Activated T-cell treated with anti-CD3 and anti-CD28 coated beads for 1 hour (primary cell): ENCODE data around the gene MAPKAP1.

ENCODE experiments used
- DNase-seq: peaks from one replicate; pipeline ENCODE4 v3.0.0-alpha.2; 2020; ENCODE audit warnings: low read depth

Gene MAPKAP1

DNA sequence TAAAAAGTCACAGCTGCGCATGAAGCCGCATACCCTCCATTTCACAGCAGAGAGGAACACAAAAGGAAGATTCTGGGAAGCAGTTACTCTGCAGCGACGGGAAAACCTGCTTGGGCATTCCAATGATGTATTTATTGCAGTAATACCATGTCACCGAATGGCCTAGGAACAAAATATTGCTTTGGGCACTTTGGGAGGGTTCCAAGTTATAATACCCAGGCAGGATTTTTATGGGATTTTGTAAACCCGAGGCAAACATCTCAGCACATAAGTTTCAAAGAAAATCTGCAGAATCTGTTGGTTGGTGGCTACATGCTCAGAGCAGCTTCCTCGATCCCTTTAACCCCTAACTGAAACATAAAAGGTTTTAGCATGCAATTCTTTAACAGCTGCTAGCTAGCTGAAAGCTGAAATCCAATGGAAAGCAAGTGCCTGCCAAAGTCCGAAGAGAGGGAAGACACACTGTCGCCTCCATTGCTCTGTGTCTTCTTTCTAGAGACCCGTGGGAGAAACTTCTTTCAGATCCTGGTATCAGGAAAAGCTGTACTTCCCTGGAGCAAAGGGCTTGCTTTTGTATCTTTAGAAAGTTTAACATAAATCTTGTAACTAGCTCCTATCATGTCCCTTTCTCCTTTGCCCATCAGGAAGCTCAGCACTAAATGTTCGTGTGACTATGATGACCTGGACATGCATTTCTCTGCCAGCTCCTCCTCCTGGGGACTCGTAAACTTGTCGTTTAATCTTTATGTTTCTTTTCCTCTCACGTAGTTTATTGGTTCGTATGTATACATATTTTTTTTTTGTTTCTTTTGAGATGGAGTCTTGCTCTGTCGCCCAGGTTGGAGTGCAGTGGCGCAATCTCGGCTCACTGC lies 195.0 kb downstream of the MAPKAP1 start:
- no peak for DNase-seq

DNA sequence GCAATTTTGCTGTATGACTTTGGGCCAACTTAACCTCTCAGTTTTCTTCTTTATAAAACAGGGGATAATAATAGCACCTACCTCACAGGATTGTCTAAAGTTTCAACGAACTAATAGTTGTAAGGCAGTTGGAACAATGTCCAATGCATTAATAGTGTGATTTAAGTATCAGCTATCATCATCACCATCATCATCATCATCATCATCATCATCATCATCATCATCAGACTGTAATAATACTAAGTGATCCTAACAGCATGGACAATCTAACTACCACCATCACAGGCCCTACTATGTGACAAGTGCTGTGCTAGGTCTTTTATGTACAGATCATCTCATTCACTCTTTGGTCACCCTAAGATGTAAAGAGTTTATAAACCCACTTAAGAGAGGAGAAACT lies 196.0 kb downstream of the MAPKAP1 start:
- no peak for DNase-seq

DNA sequence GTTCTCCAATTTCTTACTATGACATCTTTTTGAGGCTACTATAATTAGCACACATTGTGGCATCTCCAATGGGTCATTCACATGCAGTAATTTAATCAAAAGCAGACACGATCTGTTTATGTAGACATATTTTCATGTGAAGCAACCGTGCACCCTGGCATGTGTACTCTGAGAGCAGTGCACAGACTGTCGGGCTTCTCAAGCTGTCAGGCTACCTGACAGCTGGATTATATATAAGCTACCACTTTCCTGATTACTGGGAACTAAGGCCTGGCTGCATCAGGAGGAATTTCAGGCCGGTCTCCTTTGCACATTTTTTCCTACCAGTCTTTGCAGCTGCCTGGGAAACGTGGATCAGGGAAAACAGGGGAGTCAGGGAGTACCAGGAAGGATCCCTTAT lies 197.5 kb downstream of the MAPKAP1 start:
- no peak for DNase-seq

DNA sequence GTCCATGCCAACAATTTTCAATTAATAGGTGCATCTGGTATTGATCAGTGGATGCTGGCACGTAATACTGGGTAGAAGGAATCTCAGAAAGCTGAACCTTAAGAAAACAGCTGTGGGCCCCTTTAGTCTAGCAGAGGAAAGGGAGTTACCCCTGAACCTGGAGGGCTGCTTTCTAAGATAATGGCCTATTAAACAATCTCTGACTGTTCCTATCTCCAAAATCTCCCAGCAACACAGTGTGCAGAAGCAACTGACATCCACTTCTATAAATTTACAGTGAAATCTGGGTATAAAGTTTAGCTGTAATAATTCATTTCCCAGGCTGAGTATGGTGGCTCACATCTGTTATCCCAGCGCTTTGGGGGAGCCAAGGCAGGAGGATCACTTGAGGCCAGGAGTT lies 198.8 kb downstream of the MAPKAP1 start:
- no peak for DNase-seq

DNA sequence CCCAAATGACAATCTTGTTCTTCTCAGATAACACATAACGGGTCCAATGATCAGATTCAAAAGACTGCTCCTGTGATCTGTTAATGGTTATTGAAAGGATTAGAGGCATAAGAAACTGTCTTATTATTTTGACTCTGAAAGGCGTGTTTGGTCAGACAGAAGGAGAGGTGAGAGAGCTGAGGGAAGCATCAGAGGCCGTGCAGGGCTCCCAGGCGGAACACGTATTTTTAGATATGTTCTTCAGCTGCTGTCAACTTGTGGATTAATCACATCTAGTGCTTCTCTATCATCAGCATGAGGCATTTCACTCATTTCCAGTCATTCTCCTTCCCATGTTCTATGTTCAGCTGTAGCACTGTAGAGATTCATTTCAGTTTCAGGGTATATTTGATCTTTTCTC lies 199.8 kb downstream of the MAPKAP1 start:
- DNase-seq: no peak

DNA sequence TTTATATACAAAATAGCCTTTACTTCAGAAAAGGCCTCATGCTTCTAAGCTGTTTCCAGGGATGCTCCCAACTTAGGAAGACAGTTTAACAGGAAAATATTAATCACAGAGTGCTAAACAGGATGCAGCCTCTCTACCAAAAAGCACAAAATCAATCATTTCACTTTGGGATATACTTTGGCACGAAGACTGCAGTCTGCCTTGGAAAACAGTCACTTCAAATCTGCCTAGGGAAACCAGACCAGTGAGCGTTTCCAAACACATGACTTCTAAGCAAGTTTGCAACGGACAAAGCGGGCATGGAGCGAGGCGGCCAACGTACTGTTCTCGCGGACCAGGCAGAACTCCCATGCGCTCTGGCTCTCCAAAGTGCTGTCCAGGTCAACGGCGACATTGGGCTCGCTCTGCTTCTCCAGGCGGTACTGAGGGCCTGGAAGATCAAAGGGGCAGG lies 201.0 kb downstream of the MAPKAP1 start:
- no peak for DNase-seq

DNA sequence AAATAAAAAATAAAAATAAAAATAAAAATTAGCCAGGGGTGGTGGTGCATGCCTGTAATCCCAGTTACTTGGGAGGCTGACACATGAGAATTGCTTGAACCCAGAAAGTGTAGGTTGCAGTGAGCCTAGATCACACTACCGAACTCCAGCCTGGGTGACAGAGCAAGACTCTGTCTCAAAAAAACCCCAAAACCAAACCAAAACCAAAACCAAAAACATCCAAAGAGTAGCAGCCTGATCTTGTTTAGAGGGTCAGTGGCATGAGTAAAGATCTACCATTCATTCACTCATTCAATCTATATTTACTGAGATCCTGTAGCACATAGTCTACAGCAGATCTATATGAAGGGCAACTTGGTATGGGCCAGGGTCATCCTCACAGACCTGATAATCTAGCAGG lies 202.4 kb downstream of the MAPKAP1 start:
- DNase-seq: no peak

DNA sequence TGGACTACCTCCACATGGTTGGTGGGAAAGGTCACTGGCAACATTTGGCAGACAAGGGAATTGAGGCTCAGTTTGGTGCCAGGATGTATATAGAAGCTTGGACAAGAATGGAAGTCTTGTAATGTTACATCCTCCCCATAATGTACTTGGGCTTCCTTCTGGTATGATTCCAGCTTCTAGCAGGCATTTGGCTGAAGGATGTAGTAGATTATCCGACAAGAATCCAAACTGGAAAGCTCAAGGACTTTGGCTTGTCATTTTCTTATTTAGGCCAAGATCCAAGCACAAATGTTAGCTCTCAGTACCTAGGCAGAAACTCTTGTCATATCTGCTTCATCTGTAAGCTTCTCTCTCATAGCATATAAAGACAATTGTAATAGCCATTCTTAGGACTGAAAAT lies 209.1 kb downstream of the MAPKAP1 start:
- no peak for DNase-seq

DNA sequence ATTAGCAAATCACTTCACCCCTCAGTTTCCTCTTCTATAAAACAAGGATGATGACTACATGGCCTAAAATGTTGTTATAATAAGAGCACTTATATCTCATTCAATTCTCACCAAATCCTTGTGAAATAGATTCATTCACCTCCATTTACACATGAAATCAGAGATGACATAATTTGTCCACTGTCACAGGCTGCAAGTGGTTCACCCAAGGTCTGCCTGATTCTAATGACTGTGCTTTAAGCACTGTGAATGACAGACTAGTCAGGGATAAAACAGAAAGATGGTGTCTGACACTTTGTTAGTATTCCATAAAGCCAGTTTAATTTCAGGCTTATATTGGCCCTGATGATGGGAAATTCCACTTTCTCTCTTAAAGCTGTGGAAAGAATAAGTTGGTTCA lies 209.5 kb downstream of the MAPKAP1 start:
- DNase-seq: no peak

DNA sequence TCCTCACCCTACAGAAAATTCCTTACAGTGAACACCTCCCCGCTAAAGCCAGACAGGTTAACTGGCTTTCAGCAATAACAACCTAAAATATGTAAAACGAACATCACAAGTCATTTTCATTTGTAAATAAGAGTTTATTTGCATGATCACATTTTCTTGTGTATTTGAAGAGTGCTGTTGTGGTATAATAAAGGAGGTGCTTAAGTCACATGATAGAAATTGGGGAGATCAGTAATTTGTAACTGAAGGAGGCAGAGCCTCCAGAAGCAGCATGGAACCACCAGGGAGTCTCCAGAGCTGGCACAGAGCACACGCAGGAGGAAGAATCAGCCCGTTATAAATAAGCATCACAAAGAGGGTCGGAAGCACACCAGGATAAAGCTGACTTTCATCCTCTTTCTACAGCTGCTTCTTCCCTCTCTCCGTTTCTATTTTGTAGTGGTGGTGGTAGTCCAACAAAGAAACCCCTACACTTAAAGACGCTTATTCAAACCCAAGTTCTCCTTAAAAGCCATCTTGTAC lies 210.6 kb downstream of the MAPKAP1 start:
- no peak for DNase-seq

DNA sequence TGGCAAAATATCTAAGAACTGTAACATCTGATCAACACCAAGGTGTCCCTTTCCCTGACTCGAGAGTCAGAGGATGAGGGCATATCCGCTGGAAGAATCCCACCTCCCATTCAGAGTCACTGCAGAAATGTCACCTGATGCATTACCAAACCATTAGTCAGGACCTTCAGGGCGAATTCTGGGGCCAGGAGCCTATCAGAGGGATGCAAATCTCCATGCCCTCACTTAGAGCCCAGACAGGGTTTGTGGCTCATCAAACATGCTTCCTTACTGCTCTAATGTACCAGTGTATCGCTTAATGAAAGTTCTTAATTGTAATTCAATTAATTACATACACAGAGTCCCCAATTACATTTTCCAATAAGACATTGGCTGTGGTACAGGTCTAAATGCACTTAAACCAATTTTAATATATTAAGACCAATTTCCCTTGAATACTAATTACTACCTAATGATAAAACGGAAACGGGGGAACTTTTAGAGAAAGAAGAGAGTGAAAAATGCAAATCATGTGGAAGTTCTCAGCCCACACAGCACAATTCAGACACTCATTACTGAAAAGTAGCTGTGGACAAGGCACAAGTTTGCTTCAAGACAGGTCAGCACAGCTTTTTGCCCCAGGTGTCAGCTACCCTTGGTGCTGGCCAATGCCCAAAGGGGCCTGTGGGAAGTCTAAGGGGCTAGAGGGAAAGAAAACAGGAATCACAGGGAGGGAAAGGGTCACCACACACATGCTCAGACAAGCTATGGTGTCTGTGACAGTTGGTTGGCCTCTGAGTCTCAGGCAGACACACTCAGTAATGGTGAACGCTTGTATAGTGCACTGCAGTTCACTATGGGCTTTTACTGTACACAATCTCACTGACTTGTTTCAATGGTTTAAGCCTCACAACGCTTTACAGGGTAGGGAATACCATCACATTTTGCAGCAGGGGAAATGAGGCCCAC lies 211.6 kb downstream of the MAPKAP1 start:
- DNase-seq: no peak

DNA sequence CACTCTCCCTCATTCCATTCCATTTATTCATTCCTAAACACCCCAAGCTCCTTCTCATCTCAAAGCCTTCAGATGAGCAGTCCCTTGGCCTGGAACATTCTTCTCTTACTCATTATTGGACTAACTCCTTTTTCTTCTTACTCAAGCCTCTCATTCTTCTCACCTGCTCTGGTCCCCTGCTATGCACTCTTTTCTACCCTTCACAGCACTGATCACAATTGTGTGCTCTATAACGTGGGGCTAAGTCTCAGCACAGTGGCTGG lies 212.4 kb downstream of the MAPKAP1 start:
- DNase-seq: no peak

DNA sequence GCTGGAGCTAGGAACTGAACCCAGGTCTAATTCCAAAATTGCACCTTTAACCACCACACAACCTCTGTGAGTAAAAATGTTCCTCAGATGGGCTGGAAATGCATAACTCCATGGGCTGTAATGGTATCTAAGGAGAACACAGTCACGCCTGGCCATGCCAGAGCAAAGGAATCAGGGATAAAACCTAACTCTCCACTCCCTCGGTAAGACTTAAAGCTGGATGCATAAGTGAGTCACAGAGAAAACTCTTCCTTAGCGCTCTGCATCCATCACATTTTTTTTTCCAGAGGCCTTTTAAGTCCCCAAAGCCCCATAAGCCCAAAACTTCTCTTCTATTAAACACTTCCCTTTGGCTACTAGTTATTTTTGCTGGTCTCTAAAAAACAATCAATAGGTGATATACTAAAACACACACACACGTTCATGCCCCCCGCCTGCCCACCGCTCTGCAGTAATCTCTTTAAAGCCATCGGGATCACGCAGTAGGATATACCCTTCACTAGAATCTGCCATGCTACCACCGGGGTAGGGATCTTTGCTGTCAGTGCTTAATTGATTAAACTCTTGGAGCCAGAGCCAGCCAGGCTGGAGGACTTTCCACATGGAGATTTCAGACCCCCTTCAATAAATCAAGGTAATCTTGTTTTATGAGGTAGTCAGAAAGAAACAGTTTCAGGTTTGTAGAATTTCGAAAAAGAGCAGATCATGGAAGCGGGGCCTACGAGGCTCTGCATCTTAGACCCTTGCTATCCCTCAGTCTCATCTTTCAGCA lies 212.9 kb downstream of the MAPKAP1 start:
- DNase-seq: no peak

DNA sequence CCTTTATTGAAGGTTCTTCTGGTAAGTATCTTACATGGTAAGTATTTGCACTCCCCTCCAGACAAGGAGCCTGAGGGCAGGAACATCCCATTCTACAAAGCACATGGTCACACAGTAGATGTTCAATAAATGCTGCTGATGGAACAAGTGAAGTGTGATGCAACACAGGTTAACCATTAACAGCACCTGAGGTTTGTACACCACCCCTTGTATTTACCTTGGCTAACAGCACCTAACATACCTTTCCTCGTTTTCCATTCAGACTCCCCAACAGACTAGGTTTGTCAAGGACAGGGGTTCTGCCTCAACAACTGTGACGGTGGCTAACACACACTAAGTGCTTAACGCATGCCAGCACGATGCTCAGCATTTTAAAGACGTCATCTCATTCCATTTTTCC lies 213.6 kb downstream of the MAPKAP1 start:
- DNase-seq: no peak

DNA sequence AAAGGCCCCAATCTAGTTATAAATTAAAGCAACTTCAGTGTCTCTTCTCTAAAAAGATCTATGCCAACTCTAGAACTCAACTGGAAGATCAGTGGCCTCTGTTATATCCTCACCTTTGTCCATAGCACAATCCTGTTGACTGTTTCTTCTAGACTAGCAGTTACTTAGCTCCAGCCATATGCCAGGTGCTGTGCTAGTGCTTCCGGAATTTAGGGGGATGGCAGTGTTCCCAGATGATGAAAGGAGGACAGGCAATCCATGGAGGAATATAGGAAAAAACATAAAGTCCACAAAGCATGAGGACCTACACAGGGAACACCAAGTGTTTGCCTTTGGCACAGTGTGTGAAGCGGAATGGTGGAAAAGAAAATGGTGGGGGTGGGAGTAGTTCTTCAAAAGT lies 214.3 kb downstream of the MAPKAP1 start:
- no peak for DNase-seq

DNA sequence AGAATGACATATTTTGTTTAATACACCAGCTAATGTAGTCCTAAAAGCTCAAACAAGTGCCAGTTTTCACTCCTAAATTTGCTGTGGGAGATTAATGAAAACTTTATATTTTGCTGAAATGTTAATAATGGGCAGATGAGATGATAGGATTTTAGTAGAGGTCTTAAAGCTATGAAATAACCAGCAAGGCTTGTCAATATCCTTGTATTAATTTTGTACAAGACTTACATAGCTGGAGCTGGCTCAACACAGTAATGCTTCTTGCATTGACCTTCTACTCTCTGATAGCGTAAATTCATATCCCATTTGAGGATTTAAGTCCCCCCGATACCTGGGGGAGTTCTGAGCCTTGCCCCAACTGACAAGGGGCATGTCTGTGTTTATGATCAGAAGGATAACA lies 219.2 kb downstream of the MAPKAP1 start:
- DNase-seq: no peak

DNA sequence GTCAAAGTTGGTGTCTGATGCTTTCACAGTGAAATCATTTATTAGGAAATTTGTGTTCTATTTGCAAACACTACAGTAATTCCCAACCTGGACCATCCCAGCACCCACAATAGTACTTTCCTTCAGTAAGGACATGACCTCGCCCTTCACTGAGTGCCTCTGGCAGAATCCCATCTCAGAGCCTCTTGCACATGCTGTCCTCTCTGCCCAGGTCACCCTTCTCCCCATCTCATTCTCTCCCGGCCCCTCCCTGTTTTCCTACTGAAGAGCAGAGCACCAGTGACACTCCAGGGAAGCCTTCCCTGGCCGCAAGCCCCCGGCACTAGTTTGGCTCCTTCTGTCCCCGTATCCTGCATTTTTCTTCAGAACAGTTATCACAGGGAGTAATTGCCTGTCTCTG lies 220.4 kb downstream of the MAPKAP1 start:
- no peak for DNase-seq

DNA sequence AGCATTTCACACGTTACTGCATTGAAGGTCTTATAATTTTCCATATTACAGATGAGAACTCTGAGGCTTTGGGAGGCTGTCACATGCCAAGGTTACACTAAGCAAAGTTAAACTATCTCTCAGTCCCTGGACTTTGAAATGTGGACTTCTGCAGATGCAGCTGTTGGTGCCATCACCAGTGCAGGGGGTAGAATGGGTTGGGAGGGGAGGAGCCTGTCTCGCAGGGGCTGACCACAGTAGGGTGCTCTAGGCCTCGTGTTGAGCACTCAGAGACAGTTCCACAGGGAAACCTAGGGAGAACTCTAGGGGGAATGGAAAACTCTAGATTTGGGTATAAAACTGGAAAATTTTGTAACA lies 220.9 kb downstream of the MAPKAP1 start:
- no peak for DNase-seq

DNA sequence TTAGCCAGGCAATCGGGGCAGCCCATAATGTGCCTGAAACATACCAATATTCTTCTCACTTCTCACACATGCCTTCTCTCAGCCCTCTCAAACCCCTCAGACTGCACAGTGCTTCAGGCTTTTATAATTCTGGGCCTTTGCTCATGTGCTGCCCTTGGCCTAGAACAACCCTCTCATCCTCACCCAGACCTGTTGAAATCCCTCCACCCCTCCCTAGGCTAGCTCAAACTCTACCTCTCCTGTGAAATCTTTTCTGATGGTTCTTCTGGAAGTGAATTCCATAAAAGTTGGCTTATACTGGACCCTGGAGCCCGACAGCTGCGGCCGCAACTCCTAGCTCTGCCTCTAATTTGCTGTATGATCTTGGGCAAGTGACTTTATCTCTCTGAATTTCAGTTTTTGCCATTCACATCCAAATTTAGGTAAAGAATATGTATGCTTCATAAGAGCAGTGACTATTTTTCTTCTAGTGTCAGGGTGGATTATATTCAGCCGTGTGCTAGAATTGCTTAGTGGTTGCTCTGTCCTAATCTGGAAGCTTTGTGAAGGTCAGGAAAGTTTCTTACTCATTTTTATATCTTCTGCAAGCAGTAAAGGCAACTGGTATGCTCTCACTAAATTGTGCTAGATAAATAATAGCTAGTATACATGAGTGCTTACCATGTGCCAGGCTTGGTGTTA lies 221.4 kb downstream of the MAPKAP1 start:
- DNase-seq: no peak

DNA sequence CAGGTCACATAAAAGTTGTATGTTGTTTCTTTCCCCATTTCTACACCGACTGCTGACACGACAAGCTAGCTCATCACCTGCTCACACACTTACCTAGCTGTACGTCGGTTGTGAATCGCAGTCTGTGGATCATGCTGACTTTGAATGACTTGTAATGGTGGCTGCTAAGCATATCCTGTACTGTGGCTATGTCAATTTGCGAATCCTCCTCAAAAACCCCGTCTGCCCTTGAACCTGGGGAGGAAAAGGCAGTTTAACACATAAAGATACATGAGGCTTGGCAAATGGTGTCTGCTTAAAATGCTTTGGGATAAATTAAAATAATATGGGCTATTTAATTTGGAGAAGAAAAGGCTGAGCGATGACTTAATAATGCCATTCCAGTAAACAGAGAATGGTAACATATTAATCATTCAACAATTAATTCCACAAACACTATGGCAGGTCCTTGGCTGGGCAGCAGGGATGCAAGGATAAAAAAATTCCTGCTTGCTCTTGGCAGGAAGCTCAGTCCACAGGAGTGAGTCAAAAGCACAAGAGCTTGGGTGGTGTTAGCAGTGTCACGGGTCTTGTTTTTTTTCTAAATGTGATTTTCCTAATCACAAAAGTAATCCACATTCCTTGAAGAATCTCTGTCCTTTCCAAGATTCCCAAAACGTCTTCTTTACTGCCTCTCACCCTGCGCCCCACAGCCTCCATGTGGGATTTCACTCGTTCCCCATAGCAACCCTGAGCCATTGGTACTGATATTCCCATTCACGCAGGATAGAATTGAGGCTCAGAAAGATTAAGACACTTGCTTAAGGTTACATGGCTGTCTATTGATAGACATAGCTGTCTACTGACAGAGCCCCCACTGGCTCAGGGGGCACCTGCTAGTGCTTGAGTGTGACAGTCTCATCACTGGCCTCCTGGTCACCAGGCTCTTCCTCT lies 222.4 kb downstream of the MAPKAP1 start:
- DNase-seq: no peak

DNA sequence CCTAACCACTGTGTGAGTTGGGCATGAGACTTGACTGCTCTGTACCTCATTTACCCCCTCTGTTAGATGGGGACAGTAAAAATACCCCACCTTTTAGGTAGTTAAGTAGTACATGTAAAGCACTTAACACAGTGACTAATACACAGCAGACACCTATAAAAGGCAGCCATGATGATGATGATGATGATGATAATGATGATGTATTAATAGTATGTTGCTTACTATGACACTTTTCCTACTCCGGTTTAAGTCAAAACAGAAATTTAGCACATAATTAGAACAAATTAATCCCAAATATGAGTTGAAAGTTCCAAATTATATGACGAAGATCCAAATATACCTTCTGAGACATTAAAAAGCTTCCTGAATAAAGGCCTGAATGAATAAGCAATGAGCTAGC lies 223.3 kb downstream of the MAPKAP1 start:
- DNase-seq: no peak
